H1 (cell line): ENCODE results near the gene TACR2. TPM values are rescaled to one million over a fixed set of nuclear protein-coding genes. Genes with fewer than 3 reads are reported as not detected.
A peak's percentile ranks its signal among the peaks of the same experiment; 100 is the strongest.

Experiments used
- BRCA1 ChIP-seq: IDR thresholded peaks from 2 replicates; pipeline ENCODE4 v1.6.1; 2012; ENCODE audit warnings: low read depth, low read length, improper control_type of control experiment
- CEBPB ChIP-seq: IDR thresholded peaks from 2 replicates; pipeline ENCODE4 v1.6.1; 2012; ENCODE audit warnings: low read depth, low read length
- CHD7 ChIP-seq: fragments of 300-600 bp; sonication (generic); IDR thresholded peaks from 2 replicates; pipeline ENCODE4 v1.7.1; 2012; ENCODE audit warnings: low read length, moderate library complexity, mild to moderate bottlenecking, inconsistent platforms; ENCODE audit not compliant: insufficient replicate concordance
- CREB1 ChIP-seq: IDR thresholded peaks from 2 replicates; pipeline ENCODE4 v1.6.1; 2012; ENCODE audit warnings: inconsistent platforms
- KDM1A ChIP-seq: fragments of 200-600, 300-600 bp; sonication (generic); IDR thresholded peaks from 2 replicates; pipeline ENCODE4 v1.7.1; 2016; ENCODE audit warnings: mild to moderate bottlenecking, low read length, borderline replicate concordance
- PHF8 ChIP-seq: fragments of 200-600 bp; sonication (generic); conservative IDR thresholded peaks from 2 replicates; pipeline ENCODE4 v1.7.1; 2012; ENCODE audit warnings: low read depth, mild to moderate bottlenecking, inconsistent platforms, low read length, moderate library complexity
- POLR2AphosphoS5 ChIP-seq: IDR thresholded peaks from 2 replicates; pipeline ENCODE4 v1.6.1; 2011; ENCODE audit warnings: low read depth, low read length
- RNF2 ChIP-seq: fragments of 200-900, 300-1000 bp; sonication (generic); IDR thresholded peaks from 2 replicates; pipeline ENCODE4 v1.7.1; 2016; ENCODE audit warnings: borderline replicate concordance, low read depth, mild to moderate bottlenecking, antibody characterized with exemption, low read length; ENCODE audit not compliant: poor library complexity, severe bottlenecking; ENCODE audit errors: missing control alignments
- SAP30 ChIP-seq: fragments of 300-600 bp; sonication (generic); IDR thresholded peaks from 2 replicates; pipeline ENCODE4 v1.7.1; 2012; ENCODE audit warnings: low read length, moderate library complexity, mild to moderate bottlenecking, inconsistent platforms; ENCODE audit not compliant: insufficient read depth, insufficient replicate concordance
- TAF7 ChIP-seq: optimal IDR thresholded peaks from 2 replicates; pipeline ENCODE3; 2011; ENCODE audit warnings: low read depth, mild to moderate bottlenecking, inconsistent platforms, low read length, moderate library complexity, borderline replicate concordance
- TBP ChIP-seq: IDR thresholded peaks from 2 replicates; pipeline ENCODE4 v1.6.1; 2011; ENCODE audit warnings: low read depth, low read length, improper control_type of control experiment
- polyA plus RNA-seq, 7 experiments: library from polyadenylated mRNA; depleted of rRNA in 3 of 7; stranded (reverse) in 5 of 7; unstranded in 2 of 7; fragments of >200 nt in 5 of 7; fragments of 200-250 nt in 2 of 7; gene quantifications; 1 replicate in 5 of 7; 2 replicates in 1 of 7; 4 replicates in 1 of 7; pipeline versions ENCODE4 v1.2.1 to v1.2.3, GENCODE V29; 2011 to 2013; ENCODE audit warnings: missing spikeins in 2 of 7, mixed read lengths in 2 of 7
- total RNA-seq: library from RNA; stranded (reverse); fragmentation: NEBNext Ultra II Directional; extraction: Animal tissue kit (Norgen Biotek cat#: 25700); gene quantifications from 2 replicates; pipeline ENCODE4 v1.2.1, GENCODE V29; 2021

Gene TACR2
- total and polyA plus RNA-seq, 2 of the 8 experiments (the other 6 are each of a cell fraction or from before 2014, with no cell fraction given): 0.06 TPM; not detected in 1

- TF ChIP-seq POLR2AphosphoS5: peak; percentile 72
- no peak for TF ChIP-seq CHD7
- TF ChIP-seq PHF8: no peak
- peak; percentile 100 for TF ChIP-seq CEBPB
- peak; percentile 56; the same call in 1 of the 2 replicates for TF ChIP-seq TBP
- 0 out of 2 replicates have a peak, but pooled peaks have one; percentile 37 for TF ChIP-seq BRCA1
- no peak for TF ChIP-seq KDM1A
- 0 out of 2 replicates have a peak, but pooled peaks have one; percentile 30 for TF ChIP-seq CREB1
- no peak for TF ChIP-seq RNF2
- no peak for TF ChIP-seq TAF7
- TF ChIP-seq SAP30: no peak
Measured at GRCh38 chr10:69392481-69393000, 24.2 kb downstream of the TACR2 start (continued).
